ENCODE results near the gene QRICH2.
"Not testable (repeated sequence)": the region's sequence is repeated elsewhere in the genome, so short reads cannot be mapped to it uniquely, and the experiment has no call there.

Gene QRICH2

DNA sequence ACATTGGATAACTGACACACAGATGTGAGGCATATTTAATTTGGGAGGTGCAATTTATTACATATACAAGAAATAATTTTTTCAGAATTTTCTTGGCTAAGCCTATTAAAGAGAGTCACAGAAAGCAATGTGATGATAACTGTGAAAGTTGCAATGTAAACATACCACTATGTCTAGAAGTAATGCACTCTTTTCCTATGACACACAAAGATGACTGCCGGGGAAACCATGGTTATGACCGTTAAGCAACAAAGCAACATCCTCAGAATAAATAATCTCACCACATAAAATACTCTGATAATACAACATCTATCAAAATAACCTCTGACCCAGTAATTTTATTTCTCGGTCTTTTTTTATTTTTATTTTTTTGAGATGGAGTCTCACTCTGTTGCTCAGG lies 10.5 kb upstream of the QRICH2 start:
- no peak for FAIRE-seq

DNA sequence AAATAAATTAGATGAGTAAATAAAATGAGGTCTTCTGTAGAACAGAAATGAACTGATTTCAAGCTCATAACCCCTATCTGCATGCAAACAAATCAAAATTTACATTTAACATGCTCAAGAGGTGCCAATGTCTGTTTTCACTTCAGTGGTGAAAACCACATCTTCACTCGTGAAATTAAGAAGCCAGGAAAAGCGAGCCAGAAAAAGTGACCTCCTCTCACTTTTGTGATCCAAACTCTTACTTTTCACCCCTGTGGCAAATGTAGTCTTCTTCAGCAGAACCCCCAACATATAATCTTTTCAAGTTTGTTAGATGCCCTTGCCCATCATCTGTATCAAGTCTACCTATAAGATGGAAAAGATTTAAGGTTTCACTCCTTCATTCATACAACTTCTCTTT lies 9.5 kb upstream of the QRICH2 start:
- no peak for FAIRE-seq

DNA sequence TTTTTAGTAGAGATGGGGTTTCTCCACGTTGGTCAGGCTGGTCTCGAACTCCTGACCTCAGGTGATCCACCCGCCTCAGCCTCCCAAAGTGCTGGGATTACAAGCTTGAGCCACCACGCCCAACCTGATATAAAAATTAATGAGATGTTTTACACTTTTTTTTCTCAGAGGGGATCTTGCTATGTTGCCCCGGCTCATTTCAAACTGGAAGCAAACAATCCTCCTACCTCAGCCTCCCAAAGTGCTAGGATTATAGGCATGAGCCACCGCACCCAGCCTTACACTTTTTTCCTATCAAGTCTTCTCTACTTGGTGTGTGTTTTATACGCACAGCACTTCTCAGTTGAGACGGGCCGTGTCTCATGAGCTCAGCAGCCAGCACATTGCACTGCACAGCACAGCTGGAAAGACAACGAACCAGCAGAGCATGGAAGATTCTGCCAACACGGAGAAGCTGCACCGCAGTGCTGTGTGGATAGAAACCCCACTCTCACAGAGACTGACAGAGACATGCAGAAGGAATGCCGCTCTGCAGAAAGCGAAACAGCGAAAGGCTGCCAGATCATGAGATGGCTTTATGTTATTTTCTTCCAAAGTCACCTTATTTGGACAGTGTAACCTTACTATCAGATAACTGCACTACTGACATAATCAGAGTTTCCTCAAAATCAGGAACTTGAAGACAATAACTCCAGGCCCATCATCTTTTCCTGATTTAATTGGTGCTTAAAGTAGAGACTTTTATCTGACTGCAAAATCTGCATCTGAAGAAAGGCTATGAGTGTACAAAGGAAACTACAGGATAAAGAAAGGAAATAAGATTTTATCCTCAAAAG lies 6.5 kb upstream of the QRICH2 start:
- no peak for FAIRE-seq

DNA sequence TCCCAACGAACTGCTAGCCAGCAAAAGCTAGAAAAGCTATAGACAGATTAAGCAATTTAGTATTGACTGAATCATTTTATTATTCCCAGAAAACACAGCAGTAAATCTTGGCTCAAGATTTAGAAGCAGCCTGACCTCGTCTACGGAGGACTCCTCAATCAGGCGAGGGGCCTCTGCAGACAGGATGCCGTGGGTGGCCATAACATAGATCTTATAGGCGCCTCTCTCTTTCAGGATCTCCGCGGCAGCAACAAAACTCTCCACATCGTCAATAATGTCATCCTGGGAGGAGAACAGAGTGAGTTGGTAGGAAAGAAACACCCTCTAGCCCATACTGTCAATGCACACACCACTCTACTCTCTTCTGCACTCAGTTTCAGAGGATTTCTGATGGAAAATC lies 4.7 kb upstream of the QRICH2 start:
- no peak for FAIRE-seq

DNA sequence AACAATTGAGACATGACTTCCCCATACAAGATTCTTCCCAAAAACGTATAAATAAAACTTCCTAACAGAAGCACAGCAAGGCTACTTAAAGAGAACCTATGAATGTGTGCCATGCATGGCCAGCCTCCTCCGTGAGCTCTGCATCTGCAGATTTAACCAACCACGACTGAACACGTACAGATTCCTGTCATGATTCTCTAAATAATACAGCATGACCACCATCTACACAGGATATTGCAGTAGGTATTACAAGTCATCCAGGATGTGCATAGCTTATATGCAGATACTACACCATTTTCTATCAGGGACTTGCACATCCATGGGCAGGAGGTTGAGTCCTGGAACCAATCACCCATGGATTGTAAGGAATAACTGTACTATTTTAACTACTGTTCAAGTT lies 1.4 kb upstream of the QRICH2 start:
- FAIRE-seq: no peak

DNA sequence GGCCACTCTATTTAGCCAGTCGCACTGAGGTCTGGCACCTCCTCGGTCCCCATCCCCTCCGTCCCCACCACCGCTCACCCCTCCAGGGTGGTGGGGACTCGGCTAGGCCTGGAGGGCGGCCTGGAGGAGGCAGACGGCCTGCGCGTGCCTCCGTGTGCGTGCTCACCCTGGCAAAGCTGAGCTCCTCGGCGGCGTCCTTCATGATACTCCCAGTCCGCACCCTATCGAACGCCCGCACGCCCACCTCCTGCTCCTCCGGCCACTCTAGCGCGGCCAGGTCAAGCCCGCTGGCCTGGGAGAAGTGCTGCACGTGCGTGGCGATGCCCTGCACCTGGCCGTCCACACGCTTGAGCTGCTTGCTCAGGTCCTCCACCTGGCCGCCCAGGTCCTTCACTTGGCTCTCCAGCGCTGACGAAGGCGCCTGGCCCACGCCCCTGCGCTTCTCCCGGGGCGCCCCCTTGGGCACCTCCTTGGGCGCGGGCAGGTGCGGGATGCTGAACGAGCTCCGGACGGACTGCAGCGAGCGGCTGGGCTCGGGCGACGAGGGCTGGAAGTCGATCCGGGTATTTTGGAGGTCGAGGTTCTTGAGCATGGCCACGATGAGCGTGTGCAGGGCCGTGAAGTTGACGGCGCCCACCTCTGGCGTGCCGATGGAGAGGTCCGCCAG lies 644 bp downstream of the QRICH2 start:
- FAIRE-seq: no peak

DNA sequence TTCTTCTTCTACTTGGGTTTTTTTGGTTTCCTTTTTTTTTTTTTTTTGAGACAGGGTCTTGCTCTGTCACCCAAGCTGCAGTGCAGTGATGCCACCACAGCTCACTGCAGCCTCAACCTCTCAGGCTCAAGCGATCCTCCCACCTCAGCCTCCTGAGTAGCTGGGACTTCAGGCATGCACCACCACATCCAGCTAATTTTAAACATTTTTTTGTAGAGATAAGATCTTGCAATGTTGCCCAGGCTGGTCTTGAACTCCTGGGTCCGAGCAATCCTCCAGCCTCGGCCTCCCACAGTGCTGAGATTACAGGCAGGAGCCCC lies 3.0 kb downstream of the QRICH2 start:
- not testable (repeated sequence) for FAIRE-seq

DNA sequence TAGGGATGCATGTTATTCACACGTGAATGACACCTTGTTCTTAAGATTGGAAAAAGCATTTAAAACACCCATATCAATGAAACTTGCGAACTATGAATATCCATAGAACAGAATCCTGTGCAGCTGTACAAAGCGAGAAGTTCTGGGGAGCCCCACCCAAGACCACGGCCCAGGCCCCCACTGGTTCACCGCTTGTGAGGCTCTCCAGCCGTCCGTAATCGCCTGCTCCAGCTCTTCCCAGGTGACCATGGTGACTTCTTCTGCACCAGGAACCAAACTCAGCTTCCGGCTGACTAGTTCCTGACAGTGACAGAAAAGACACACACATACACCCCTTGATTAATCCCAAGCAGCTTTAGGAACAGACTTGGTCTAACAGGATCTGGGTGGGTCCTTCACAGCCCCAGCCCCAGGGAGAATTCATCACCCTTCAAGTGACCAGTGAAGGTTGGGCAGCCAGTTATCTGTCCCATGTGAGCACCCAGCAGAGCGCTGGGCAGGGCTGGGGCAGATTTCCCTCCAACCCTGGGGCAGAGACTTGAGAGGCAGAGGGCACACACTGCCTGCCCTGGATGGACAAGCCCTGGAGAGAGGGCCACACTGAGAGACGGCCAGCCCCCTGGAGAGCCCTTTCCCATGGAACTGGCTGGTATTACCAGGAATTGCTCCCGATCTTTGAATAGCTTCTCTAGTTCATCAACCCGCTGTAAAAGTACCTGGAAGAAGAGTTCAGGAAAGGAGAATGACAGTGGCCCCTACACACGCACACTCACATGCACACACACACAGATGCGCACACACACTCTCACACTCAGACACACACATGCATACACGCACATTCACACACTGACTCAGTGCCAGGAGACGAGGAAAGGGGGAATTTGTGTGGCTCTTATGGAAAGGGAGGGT lies 3.6 kb downstream of the QRICH2 start:
- no peak for FAIRE-seq

DNA sequence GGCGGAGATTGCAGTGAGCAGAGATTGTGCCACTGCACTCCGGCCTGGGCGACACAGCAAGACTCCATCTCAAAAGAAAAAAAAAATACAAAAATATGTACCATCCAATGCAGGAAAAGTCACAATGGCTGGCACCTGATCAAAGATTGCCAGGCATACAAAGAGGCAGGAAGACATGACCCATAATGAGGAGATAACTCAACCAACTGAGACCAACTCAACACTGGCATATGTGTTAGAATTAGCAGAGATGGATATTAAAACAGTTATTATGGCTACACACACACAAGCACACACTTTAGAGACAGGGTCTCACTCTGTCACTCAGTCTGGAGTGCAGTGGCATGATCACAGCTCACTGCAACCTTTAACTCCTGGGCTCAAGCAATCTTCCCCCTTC lies 10.6 kb downstream of the QRICH2 start:
- FAIRE-seq: no peak

DNA sequence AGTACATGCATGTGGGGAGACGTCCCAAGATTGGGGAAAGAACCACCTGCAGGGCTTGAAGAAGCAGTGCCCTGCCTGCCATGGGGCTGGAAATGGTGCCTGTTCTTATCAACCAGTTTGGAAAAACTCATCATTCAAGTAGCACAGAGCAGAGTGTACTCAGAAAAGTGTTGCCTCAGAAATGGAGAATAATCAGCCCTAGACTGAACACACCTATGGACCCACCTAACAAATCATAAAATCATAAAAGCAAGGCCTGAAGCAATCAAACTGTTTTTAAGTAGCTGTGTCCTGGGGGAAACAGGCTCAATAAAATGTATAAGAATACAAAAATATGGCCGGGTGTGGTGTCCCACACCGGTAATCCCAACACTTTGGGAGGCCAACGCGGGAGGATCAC lies 11.2 kb downstream of the QRICH2 start:
- no peak for FAIRE-seq

DNA sequence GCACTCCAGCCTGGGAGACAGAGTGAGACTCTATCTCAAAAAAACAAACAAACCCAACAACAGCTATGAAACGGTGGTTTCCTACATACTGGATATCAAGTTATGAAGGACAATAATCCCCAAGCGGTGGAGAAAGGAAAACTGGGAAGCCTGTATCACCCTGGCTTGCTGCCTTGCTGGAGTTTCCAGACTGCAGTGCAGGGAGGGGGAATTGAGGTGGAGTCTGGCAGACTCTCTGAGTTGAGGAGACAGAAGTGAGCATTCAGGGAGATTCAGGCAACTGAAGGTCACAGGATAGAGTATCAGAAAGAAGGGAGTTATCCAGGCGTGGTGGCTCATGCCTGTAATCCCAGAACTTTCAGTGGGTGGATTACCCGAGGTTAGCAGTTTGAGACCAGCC lies 11.9 kb downstream of the QRICH2 start:
- FAIRE-seq: no peak

DNA sequence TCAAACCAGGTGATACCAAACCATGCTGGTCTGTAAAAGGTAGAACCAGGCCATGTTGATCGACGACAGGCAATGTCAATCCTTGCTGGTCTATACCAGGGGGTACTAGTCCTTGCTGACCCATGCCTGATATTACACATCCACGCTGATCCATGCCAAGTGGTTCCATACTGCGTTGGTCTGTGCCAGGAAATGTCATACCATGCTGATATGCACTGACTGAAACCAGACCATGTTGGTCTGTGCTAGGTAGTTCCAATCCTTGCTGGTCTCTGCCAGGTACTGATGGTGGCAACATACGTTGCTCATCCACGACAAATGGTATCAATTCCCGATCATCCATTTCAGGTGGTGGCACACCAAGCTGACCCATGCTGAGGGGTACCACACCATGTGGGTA lies 15.0 kb downstream of the QRICH2 start:
- FAIRE-seq: no peak

DNA sequence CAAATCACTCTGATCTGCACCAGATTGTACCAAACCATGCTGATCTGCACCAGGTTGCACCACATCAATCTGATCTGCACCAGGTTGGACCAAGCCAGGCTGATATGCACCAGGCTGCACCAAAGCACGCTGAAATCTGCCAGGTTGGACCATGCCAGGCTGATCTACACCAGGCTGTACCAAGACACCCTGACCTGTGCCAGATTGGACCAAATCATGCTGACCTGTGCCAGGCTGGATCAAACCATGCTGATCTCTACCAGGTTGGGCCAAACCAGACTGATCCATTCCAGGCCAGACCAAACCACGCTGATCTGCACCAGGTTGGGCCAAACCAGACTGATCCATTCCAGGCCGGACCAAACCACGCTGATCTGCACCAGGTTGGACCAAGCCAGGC lies 15.5 kb downstream of the QRICH2 start:
- FAIRE-seq: no peak

DNA sequence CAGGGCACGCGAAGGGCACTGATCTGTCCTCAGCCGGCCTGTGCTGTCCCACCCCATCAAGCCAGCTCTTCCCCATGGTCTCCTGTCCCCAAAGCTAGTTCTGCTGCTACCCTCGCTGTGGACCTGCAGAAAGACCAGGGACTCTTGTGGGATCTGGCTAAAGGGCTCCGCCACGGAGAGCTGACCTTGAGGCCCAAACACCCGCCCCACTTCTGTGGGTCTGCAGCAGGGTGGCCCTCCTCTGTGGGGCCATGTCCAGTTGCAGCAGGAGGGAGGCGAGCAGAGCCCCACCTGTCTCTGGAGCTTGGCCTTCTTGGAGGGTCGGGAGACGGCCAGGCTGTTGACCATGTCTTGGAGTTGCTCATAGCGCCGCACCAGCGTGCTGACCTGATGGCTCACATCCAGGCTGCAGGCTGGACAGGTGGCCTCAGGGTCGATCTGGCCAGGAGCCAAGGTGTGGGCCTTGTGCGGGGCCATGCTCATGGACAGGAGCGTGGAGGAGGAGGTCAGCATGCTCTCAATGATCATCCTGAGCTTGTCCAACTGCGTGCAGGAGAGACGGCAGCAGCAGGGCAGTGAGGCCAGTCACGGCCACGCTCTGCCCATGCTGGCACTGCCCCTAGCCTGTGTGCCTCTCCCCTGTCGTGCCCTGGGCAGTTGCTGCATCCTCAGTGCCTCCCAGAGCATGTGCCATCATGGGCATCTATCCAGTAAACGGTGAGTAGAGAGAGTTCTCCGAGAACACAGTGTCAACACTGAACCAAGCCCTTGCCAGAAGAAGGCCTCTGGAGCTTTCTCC lies 26.3 kb downstream of the QRICH2 start:
- no peak for FAIRE-seq

DNA sequence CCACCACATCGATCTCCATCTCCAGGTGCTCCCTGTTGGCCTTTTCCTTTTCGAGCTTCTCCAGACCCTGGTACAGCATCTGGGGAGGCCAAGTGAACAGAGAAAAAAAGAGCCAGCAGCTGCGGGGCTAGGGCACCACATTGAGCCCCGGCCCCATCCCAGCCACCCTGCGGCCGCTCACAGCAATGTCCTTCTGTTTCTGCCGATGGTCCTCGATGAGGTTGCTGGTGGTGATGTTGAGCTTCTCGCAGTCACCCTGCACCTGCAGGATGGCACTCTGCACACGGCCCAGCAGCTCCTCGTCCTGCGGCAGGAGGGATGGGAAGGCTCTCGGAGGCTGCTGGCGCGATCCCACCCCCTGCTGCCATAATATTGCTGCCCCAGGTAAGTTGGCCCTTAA lies 27.4 kb downstream of the QRICH2 start:
- no peak for FAIRE-seq

DNA sequence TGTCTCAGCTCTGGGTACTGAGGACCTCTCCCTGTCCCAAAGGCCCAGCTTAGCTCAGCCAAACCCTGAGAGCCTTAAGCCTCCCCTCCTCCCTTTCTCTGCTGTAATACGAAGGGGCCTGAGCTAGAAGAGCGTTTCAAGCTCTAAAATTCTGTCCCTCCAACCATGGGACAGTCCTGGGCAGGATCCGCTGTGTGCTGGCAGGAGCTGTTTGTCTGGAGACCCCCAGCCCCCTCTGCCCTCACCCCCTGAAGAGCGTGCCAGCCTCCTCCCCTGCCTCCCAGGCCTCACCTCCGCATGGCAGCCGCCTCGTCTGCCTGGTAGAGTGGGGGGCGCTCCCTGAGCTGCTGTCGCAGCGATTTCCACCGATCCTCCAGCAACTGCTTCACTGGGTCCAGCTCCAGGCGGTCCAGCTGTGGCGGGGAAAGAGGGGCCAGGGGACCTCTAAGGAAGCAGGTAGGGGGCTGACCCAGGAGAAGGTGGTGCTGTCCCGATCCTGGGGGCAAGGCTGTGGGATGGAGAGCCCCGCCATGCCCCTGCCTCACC lies 28.3 kb downstream of the QRICH2 start:
- no peak for FAIRE-seq

DNA sequence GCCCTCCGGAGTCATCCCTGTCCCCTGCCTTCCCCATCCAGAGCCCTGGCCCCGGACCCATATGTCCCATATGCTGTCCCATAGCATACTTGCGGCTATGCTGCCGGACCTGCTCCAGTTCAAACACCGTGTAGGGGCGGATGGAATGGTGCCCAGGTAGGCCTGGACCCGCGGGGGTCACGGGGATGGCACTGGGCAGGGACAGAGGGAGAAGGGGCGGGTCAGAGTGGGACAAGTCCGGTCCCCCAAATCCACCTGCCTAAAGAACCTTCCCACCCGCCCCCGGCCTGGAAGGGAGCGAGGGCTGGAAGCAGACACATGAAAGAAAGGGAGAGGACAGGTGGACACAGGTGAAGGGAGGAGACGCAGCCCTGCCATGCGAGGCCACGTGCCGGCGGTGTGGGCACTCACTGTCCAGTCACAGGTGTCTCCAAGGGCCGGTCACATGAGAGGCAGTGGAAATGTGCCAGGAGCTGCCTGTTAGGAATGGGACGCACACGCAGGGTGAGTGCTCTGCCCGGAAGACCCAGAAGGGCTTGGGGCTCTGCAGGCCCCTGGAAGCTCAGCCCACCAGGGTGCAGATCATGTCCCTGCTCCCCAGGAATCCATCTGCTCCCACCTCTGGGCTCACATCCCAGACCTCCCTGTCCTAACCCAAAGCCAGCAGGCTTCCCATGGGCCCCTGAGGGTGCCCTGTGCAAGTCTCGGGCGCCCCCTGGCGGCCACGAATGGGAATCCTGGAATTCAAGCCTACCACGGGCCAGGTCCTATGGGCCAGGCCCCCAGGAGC lies 28.9 kb downstream of the QRICH2 start:
- FAIRE-seq: no peak

DNA sequence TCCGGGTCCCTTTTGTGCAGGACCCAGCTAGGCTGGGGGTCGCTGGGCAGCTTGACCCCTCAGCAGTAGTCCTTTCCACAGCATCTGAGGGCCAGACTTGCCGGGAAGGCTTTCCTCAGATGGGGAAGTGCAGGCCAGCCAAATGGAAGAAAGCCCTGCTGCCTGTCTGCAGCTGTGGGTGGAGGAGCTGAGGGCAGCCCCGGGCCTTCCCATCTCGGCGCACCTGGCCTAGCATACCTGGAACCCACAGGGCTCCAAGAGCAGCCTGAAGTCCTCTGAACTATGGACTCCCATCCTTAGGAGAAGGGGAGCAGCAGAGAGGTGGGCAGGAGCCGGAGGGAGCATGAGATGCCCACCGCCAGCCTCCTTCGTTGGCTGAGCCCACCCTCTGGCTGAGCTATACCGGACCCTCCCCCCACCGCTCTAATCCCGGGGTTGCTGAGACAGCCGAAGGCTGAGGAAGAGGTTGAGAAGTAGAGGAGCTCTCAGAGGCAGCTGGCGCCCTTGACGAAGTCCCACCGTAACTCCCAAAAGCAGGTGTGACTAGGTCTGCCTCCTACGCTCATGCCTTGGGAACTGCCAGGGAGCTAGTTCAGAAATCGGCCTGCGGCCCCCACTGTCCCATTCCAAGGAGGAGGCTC lies 29.7 kb downstream of the QRICH2 start:
- FAIRE-seq: no peak

DNA sequence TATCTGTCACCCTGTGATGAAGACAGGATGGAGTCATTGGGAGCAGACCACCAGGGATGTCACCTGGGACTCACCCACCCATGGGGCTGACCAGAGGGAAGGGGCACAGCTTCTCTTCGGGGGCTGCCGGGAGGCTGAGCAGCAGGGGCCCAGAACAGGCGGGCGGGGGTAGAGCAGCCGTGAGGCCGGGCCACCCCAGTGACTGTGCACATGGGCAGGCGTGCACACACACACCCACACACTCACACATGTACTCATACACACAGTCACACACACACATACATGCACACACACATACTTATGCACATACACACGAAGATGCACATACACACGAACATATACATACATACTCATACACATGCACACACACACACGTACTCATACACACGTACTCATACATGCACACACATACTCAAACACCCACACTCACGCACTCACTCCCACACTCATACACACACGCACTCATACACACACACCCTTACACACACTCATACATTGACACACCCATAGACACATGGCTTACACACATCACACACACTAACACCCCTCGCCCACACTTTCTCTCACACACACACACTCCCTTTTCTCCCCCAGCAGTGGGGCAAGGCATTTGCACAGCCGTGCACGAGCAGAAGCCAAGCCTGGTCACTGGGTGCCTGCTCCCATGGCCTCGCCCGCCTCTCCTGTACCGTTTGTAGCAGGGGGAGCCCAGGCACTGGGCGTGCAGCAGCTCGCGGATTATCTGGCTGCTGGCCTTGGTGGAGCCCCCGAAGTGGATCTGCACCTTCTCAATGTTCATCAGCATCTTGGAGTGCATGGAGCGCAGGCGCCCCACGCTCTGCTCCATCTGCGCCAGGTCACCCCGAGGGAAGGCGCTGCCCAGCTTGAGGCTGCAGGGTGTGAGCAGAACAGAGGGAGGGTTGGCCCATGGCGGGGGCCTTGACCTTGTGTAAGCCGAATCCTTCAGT lies 30.5 kb downstream of the QRICH2 start:
- no peak for FAIRE-seq
